Measurements from ENCODE around the gene SEL1L3.

The SEL1L3 gene

DNA sequence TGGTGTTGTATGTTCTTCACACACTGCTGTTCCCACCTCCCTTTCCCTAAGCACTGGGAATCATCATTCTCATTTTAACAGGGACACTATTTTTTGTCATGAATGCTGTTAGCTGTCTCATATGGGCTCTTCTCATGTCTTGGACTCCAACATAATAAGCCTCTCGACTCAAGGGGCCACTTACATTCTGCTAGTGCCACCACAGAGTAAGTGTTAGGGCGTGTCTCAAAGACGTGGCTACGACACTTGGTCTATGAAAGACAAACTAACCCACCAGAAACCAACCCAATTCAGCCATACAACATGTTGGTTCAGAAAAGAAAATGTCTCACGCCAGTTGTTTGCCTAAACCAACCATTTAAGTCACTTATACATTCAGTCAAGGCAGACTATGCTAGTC is 32.2 kb downstream of the SEL1L3 start:
- no peaks in the 10 kb centered on the region for H3K27me3 ChIP-seq (ENCODE audit: low read depth)
- no peak for DNase-seq (ENCODE audit: low spot score in 2 of 2)
- no peak overlapping the region for H3K4me3 ChIP-seq
- in situ Hi-C loops (cut with MboI; ENCODE audit: low sequenced_read_pairs) = no loop called here
- H3K4me1 ChIP-seq = peaks cover 10% of the 10 kb centered on the region
- H3K9me3 ChIP-seq = no peaks in the 10 kb centered on the region
- H3K36me3 ChIP-seq (replicated peaks) = peaks cover 3% of the 10 kb centered on the region; the same call in 1 of the 2 replicates

DNA sequence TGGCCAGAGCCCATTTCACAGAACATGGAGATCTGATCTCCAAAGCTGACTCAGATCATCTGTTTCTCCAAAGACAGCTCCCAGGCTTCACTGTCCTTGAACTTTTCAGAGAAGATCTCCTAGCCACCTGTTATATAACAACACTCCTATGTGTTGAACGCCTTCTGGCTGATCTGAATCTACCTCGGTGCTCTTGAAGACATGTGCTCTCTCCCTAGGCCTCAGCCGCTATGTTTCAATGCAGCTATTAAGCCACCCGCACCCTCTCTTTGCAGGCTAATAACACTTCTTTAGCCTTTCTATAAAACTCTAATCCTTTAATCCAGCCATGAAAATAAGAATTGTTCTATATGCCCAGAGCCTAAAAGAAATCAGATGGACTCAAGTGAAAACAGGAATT is 34.9 kb downstream of the SEL1L3 start:
- Histone ChIP-seq H3K27me3 (ENCODE audit: low read depth) (no peaks in the 10 kb centered on the region), H3K9me3 (no peaks in the 10 kb centered on the region), H3K36me3 (replicated peaks) (peaks cover 3% of the 10 kb centered on the region; the same call in 1 of the 2 replicates), H3K4me3 (no peak overlapping the region), H3K4me1 (peaks cover 10% of the 10 kb centered on the region)
- peak; percentile 58 to 61 for DNase-seq (ENCODE audit: low spot score in 2 of 2)
- in situ Hi-C loops (cut with MboI; ENCODE audit: low sequenced_read_pairs) = no loop called here

DNA sequence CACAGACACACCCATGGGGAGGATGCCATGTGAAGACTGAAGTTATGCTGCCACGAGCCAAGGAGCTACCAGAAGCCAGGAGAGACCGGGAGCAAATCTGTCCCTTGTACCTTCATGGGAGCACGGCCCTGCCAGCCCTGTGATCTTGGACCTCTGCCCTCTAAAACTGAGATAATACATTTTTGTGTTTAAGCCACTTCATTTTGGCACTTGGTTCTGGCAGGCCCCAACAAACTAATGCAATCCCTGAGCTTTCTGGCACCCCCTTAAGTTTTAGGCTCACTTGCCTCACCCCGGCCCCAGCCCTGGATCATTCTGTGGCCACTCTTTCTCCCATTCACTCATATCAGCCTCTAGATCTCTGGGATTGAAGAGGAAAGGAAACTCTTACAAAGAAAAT is 35.4 kb downstream of the SEL1L3 start:
- no peaks in the 10 kb centered on the region for H3K9me3 ChIP-seq
- H3K4me1 ChIP-seq = peaks cover 10% of the 10 kb centered on the region
- peaks cover 3% of the 10 kb centered on the region; the same call in 1 of the 2 replicates for H3K36me3 ChIP-seq (replicated peaks)
- no peak overlapping the region for H3K4me3 ChIP-seq
- no peak for DNase-seq (ENCODE audit: low spot score in 2 of 2)
- no peaks in the 10 kb centered on the region for H3K27me3 ChIP-seq (ENCODE audit: low read depth)
- in situ Hi-C loops (cut with MboI; ENCODE audit: low sequenced_read_pairs) = no loop called here

DNA sequence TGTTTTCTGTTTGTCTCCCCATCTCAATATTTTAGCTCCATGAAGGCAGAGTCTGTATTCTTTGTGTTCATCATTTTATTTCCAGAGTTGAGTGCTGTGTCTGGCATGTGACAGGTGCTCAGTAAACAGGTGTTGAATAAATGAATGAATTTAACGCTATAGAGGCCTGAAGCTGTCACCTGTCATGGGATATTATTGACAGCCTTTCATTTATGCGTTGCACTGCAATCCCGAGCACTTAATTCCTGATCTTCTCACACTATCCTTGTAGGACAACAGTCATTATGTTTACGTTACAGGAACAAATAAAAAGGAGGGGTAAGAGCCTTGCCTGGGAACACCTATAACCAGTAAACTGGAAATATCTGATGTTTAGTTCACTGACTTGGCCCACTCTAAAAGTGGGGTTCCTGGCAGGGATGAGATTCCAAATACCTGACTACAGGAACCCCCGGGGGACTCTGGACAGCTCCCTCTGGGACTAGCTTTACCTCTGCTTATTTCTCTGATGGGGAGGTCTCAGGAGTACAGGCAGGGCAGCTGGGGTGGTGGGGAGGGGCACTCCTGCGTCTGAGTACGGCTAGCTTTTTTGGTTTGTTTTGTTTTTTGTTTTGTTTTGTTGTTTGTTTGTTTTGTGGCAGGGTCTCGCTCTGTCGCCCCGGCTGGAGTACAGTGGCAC is 36.6 kb downstream of the SEL1L3 start:
- peaks cover 10% of the 10 kb centered on the region for H3K4me1 ChIP-seq
- H3K27me3 ChIP-seq (ENCODE audit: low read depth) = no peaks in the 10 kb centered on the region
- no peaks in the 10 kb centered on the region for H3K9me3 ChIP-seq
- H3K4me3 ChIP-seq = no peak overlapping the region
- DNase-seq (ENCODE audit: low spot score in 2 of 2) = no peak
- in situ Hi-C loops (cut with MboI; ENCODE audit: low sequenced_read_pairs) = no loop called here
- peaks cover 3% of the 10 kb centered on the region; the same call in 1 of the 2 replicates for H3K36me3 ChIP-seq (replicated peaks)

DNA sequence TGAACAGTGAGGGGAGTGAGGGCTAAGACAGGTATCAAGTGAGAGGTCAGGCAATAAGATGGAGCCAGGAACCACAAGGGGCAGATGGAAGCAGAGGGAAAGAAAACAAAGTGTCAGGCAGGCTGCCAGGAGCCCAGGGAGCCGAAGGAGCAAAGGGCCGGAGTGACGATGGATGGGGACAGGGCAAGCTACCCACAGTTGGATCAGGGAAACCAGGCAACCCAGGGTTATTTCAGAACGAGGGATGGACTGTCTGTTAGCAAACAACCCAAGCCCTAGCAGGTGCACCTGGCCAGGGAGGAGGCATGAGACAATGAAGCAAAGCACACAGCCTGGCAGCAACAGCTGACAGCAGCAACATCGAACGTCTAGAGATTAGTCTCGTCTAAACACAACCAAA is 39.2 kb downstream of the SEL1L3 start:
- H3K36me3 ChIP-seq (replicated peaks) = 0 out of 2 replicates have a peak, but pooled peaks cover 3% of the 10 kb centered on the region
- no peak for DNase-seq (ENCODE audit: low spot score in 2 of 2)
- no peak overlapping the region for H3K4me3 ChIP-seq
- in situ Hi-C loops (cut with MboI; ENCODE audit: low sequenced_read_pairs) = no loop called here
- no peaks in the 10 kb centered on the region for H3K9me3 ChIP-seq
- no peaks in the 10 kb centered on the region for H3K27me3 ChIP-seq (ENCODE audit: low read depth)
- peaks cover 10% of the 10 kb centered on the region for H3K4me1 ChIP-seq

DNA sequence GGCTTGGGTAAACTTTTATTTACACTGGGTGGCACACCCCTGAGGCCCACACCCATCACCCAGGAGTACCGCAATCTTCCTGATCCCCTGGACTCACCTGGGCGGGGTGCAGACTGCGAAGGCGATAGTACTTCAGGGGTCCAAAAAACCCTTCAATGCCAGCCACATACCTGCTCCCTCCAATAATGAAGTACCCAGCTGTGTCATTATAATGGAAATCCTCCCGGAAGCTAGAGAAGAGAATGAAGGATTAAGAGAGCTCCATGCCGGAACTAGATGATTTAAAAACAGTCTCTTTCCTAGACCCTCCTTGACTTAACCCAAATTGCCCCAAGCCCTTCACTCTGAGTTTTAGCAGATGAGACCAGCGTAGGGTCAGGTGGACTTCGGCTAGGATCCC is 40.9 kb downstream of the SEL1L3 start:
- DNase-seq (ENCODE audit: low spot score in 2 of 2) = no peak
- in situ Hi-C loops (cut with MboI; ENCODE audit: low sequenced_read_pairs) = no loop called here
- Histone ChIP-seq H3K4me3 (no peak overlapping the region), H3K27me3 (ENCODE audit: low read depth) (no peaks in the 10 kb centered on the region), H3K4me1 (no peaks in the 10 kb centered on the region), H3K9me3 (no peaks in the 10 kb centered on the region), H3K36me3 (replicated peaks) (peaks cover 3% of the 10 kb centered on the region; the same call in 1 of the 2 replicates)

DNA sequence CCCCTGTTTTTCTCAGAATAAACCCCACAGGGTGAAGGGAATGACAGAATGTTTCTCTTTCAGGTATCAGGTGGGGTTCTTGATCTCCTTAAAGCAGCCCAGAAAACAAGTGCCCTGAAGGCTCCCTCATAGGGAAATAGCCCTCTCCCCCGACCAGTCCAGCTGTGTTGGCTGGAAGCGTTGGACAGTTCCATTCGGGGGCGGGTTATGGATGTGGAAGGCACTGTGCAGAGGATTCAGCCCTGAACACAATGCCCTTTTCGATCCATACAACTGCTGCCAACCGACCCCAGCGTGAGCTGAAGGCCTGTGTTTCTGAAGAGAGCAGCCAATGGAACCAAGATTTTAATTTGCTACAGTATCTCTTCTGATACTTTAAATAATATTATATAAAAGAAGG is 41.5 kb downstream of the SEL1L3 start:
- no peak for DNase-seq (ENCODE audit: low spot score in 2 of 2)
- Histone ChIP-seq H3K36me3 (replicated peaks) (peaks cover 5% of the 10 kb centered on the region; the same call in 1 of the 2 replicates), H3K27me3 (ENCODE audit: low read depth) (no peaks in the 10 kb centered on the region), H3K4me1 (no peaks in the 10 kb centered on the region), H3K9me3 (no peaks in the 10 kb centered on the region), H3K4me3 (no peak overlapping the region)
- in situ Hi-C loops (cut with MboI; ENCODE audit: low sequenced_read_pairs) = no loop called here

DNA sequence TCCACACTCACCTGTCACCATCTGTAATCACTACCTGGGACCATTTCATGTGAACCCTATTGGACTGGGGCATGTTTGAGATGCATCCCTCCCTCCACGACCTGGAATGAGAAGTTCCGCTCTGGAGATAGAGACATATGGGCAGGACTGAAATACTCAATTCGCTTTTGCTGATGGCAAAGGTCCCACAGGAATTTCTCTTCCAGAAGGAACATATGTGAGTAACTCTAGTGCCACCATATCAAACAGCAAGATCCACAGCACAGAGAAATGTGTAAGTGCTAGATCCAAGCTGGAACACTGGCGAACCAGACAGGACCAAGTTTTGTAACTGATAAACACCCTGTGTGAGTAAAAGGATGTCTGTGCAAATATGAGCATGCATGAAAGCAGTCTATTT is 43.9 kb downstream of the SEL1L3 start:
- peaks cover 6% of the 10 kb centered on the region for H3K4me1 ChIP-seq
- in situ Hi-C loops (cut with MboI; ENCODE audit: low sequenced_read_pairs) = no loop called here
- H3K36me3 ChIP-seq (replicated peaks) = peaks cover 6% of the 10 kb centered on the region; the same call in 1 of the 2 replicates
- no peak overlapping the region for H3K4me3 ChIP-seq
- DNase-seq (ENCODE audit: low spot score in 2 of 2) = no peak
- H3K9me3 ChIP-seq = no peaks in the 10 kb centered on the region
- no peaks in the 10 kb centered on the region for H3K27me3 ChIP-seq (ENCODE audit: low read depth)

DNA sequence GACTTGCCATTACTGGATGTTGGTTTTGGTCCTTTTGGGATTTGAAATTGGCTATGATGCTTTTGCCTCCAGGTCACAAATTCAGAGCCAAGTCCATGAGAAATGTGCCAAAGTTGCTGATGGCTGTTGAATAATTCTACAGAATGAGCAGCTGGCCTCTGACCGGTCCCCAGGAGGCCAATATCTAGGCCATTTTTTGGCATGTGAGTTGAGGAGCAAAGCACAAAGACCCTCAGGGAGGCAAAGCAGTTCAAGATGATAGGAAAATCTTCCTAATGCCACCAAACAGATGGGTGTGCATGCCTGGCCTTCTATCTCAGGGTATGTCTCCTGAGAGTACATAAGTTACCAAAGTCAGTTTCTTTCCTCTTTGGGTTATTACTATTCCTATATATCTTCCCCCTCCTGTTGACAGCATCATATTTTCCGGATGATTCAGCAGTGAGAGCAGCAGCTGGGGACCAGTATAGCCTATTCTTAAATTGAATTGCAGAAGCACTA is 44.4 kb downstream of the SEL1L3 start:
- peaks cover 6% of the 10 kb centered on the region; the same call in 1 of the 2 replicates for H3K36me3 ChIP-seq (replicated peaks)
- in situ Hi-C loops (cut with MboI; ENCODE audit: low sequenced_read_pairs) = no loop called here

DNA sequence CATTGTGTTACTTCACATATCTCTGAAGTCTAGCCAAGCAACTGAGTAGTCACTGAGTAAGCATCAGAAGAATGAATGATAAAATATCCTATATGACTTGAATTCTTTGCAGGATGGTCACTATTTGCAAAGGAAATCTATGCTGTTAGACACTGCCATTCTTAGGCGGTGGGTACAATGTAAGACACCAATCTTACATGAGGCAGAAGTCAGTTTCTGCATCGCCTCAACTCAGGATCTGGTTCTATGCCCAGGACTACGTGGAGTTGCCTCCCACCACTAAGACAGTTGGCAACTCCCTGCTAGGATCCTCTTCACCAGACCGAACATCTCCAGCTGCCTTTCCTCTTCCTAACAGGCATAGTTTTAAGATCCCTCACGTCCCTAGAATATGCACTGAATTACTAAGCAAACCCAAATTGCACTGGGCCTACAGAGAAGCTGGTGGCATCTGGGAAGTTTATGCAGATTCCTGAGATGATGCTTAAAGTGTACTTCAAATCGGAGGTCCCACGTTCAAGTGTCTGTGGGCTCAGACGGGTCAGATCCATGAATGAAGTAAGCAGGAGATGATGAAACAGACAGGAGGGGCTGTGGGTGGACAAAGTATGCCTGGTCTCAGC is 45.6 kb downstream of the SEL1L3 start:
- H3K27me3 ChIP-seq (ENCODE audit: low read depth) = no peaks in the 10 kb centered on the region
- H3K4me3 ChIP-seq = no peak overlapping the region
- H3K36me3 ChIP-seq (replicated peaks) = peaks cover 6% of the 10 kb centered on the region; the same call in 1 of the 2 replicates
- no peaks in the 10 kb centered on the region for H3K9me3 ChIP-seq
- peaks cover 8% of the 10 kb centered on the region for H3K4me1 ChIP-seq
- no peak for DNase-seq (ENCODE audit: low spot score in 2 of 2)
- in situ Hi-C loops (cut with MboI; ENCODE audit: low sequenced_read_pairs) = no loop called here

More for the DNA sequence above, 44.4 kb downstream of the SEL1L3 start:
- H3K4me1 ChIP-seq = peaks cover 8% of the 10 kb centered on the region
- H3K9me3 ChIP-seq = no peaks in the 10 kb centered on the region
- H3K27me3 ChIP-seq (ENCODE audit: low read depth) = no peaks in the 10 kb centered on the region
- H3K4me3 ChIP-seq = no peak overlapping the region
- DNase-seq (ENCODE audit: low spot score in 2 of 2) = no peak

DNA sequence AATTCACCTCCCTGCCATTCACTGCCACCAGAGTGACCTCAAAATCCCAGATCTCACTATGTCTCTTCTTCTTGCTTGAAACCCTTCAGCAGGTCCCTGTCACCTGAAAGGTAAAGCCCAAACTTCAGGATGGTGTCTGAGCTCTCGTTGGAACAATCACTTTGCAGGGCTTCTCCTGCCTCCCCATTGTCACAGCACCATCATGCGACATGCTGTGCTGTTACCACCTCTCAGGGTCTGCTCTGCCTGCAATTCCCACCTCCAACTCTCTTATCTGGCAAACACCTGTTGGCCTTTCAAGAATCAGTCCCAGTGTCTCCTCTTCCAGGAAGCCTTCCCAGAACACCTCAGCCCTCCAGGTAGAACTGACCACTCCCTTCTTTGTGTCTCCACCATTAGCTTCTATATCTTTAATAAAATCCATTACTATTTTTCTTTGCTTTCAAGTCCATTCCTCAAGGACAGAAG is 46.2 kb downstream of the SEL1L3 start:
- in situ Hi-C loops (cut with MboI; ENCODE audit: low sequenced_read_pairs) = no loop called here

DNA sequence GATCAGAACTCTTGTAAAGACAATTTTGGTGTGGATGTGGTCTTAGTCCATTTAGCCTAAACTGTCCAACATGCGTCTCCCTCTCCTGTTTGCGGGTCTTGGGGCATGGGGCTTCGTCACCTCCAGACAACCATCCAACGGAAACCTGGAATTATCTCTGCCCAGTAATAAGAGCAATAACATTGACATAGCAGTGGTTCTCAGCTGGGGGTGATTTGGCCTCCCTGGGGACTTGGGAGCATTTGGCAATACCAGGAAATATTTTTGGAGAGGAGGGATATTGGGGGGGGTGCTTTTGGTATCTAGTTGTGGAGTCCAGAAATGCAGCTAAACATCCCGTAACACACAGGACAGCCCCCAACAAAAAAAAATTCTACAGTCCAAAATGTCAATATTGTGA is 47.2 kb downstream of the SEL1L3 start:
- Histone ChIP-seq H3K4me1 (peaks cover 8% of the 10 kb centered on the region), H3K27me3 (ENCODE audit: low read depth) (no peaks in the 10 kb centered on the region), H3K9me3 (no peaks in the 10 kb centered on the region), H3K36me3 (replicated peaks) (peaks cover 9% of the 10 kb centered on the region; the same call in 1 of the 2 replicates), H3K4me3 (no peak overlapping the region)
- in situ Hi-C loops (cut with MboI; ENCODE audit: low sequenced_read_pairs) = no loop called here
- no peak for DNase-seq (ENCODE audit: low spot score in 2 of 2)

More for the DNA sequence above, 46.2 kb downstream of the SEL1L3 start:
- H3K9me3 ChIP-seq = no peaks in the 10 kb centered on the region
- H3K4me3 ChIP-seq = no peak overlapping the region
- H3K36me3 ChIP-seq (replicated peaks) = peaks cover 9% of the 10 kb centered on the region; the same call in 1 of the 2 replicates
- H3K4me1 ChIP-seq = peaks cover 8% of the 10 kb centered on the region
- no peaks in the 10 kb centered on the region for H3K27me3 ChIP-seq (ENCODE audit: low read depth)
- DNase-seq (ENCODE audit: low spot score in 2 of 2) = no peak

DNA sequence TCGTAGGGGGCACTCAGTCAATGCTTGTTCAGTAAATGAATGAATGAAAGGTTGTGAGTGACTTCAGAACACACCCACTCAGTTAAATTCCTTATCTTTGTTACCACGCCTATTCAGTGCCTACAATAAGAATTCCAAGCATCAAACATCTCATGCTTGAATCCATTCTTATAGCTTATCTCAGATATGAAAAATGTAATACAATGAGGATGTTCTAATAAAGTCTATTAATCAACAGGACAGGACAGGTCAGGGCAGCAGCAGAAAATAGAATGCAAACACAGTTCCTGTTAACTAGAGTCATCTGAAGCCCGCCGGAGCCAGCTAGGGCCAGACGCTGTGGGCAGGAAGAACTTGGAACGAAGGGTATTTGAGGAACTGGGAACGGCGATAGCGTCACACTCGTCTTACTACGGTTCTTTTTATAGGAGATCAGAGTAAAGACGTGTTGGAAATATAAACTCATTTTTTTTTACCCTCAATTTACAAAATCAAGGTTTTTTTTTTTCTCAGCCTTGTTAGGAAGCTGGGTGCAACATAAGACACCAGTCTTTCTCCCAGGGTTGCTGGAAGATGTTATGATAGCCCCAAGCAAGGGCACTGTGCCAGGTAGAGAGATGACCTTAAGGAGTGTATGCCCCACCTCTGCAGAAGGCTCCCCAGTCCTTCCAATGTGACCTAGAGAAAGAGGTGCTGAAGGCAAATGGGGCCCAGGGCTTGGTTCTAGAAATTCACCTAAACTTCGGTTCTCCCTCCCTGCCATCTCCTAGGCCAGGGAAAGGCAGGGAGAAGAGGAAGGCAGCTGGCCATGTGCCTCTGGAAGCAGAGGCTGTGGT is 48.3 kb downstream of the SEL1L3 start:
- Histone ChIP-seq H3K4me3 (no peak overlapping the region), H3K9me3 (no peaks in the 10 kb centered on the region), H3K4me1 (peaks cover 8% of the 10 kb centered on the region), H3K36me3 (replicated peaks) (peaks cover 9% of the 10 kb centered on the region; the same call in 1 of the 2 replicates), H3K27me3 (ENCODE audit: low read depth) (no peaks in the 10 kb centered on the region)
- in situ Hi-C loops (cut with MboI; ENCODE audit: low sequenced_read_pairs) = no loop called here
- no peak for DNase-seq (ENCODE audit: low spot score in 2 of 2)

Measured in HAP-1 (cell line).